ENCODE data around the gene ANGPT4. TPM values are rescaled to one million over a fixed set of nuclear protein-coding genes. Genes with fewer than 3 reads are reported as not detected.

Gene ANGPT4
- total and polyA plus RNA-seq, 2 of the 13 experiments (the other 11 are each of a cell fraction or from before 2014, with no cell fraction given): not detected

GRCh38 chr20:830011-830521 lies 86.1 kb downstream of the ANGPT4 start:
- Histone ChIP-seq H3K9ac (ENCODE audit: insufficient read depth, low read depth, low read length) (no peak overlapping the region), H3K4me1 (ENCODE audit: insufficient read depth, low read length) (peaks cover 22% of the 10 kb centered on the region), H3K4me3 (replicated peaks in 1 of 3; ENCODE audit: insufficient read depth in 1 of 3, low read depth in 2 of 3, low read length in 3 of 3) (no peak overlapping the region), H3K4me2 (ENCODE audit: low read depth, low read length) (no peak overlapping the region), H3K9me3 (ENCODE audit: low read length) (no peaks in the 10 kb centered on the region), H3K79me2 (ENCODE audit: insufficient read depth, low read length) (no peaks in the 10 kb centered on the region), H3K36me3 (replicated peaks in 1 of 2; ENCODE audit: control insufficient read depth in 1 of 2, insufficient read depth in 2 of 2, low read length in 2 of 2) (no peaks in the 10 kb centered on the region), H3K27me3 (ENCODE audit: control insufficient read depth in 1 of 2, insufficient read depth in 2 of 2, low read length in 2 of 2) (peaks cover 0 to 13% of the 10 kb centered on the region in 2 experiments; a peak in 3 of 5 replicates), H2AFZ (ENCODE audit: low read length) (no peak overlapping the region), H3K27ac (ENCODE audit: extremely low read length, insufficient read depth, low read length) (no peak overlapping the region), H4K20me1 (ENCODE audit: insufficient read depth, low read length) (no peaks in the 10 kb centered on the region)
- FAIRE-seq: no peak
- no peak for DNase-seq (ENCODE audit: low spot score)
- TF ChIP-seq MLX (CRISPR knock-in tag; IDR thresholded peaks at IDR 0.05) (no peak), ELF1 (CRISPR knock-in tag; IDR thresholded peaks at IDR 0.05) (no peak), SOX5 (CRISPR knock-in tag; IDR thresholded peaks at IDR 0.05; ENCODE audit: borderline replicate concordance) (no peak), ZNF574 (CRISPR knock-in tag; IDR thresholded peaks at IDR 0.05) (no peak), ZNF567 (CRISPR knock-in tag; IDR thresholded peaks at IDR 0.05; ENCODE audit: borderline replicate concordance) (no peak), DPF2 (CRISPR knock-in tag; IDR thresholded peaks at IDR 0.05; ENCODE audit: borderline replicate concordance, low read depth) (no peak), BCLAF1 (IDR thresholded peaks at IDR 0.05) (no peak), ZNF503 (CRISPR knock-in tag; IDR thresholded peaks at IDR 0.05) (no peak), REPIN1 (CRISPR knock-in tag; IDR thresholded peaks at IDR 0.05; ENCODE audit: borderline replicate concordance, low read depth) (no peak), ZNF496 (CRISPR knock-in tag; IDR thresholded peaks at IDR 0.05; ENCODE audit: insufficient replicate concordance) (no peak)
- intact Hi-C loops (cut with micrococcal nuclease; ENCODE audit: unreplicated experiment) (loop anchor here (5.0 kb wide), 1 partner anchor 1132 kb away; no protein-coding TSS in a partner anchor), in situ Hi-C loops (cut with HindIII; ENCODE audit: extremely low pct_ligation_motif_present, low pct_unique_long_range_greater_than_20kb) (no loop called here)
- 15% methylated on average over 8 of the region's 8 CpGs for WGBS (ENCODE audit: low lambda C conversion rate)
- ChIA-PET POLR2A (no interaction called here), CTCF (ENCODE audit: low intra/inter-chr PET ratio, low total read pairs) (no interaction called here)
- no TSS peak for BruUV-seq (replicated peaks)
- no peak for ATAC-seq
